Measurements from ENCODE around the gene PHRF1.

DNA sequence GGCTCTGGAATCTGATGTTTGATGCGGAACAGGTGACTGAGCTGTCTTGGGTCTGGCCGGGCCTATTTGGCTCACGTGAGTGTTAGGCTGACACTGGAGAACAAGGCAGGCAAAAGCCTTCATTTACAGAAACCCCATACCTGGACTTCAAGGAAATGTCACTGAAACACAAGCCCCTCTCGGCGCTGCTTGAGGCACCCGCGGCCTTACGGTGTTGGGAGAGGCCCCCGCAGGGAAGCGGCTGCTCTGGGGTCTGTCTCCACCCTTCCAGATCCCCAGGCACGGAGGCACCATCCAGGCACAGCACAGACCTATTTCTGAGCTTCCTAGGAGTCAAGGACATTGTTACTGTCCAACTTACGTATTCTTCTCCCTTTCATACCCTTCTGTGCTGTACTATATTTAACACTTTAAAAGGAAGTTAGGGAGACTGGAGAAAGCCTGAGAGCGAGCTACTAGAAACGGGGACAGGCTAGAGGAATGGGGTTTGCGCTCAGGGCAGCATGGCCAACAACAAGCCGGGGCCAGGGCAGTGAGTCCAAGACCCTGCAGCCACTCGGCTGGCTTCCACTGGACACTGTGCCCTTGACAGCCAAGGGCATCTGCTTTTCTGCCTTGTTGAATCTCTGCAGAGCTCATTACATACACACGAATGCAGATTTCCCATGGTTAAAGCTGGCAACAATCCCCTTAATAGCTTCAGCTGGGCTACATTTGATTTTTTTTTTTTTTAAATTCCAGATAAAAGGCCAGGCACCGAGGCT, 84.6 kb downstream of the PHRF1 start:
- TF ChIP-seq, protein P1, sequence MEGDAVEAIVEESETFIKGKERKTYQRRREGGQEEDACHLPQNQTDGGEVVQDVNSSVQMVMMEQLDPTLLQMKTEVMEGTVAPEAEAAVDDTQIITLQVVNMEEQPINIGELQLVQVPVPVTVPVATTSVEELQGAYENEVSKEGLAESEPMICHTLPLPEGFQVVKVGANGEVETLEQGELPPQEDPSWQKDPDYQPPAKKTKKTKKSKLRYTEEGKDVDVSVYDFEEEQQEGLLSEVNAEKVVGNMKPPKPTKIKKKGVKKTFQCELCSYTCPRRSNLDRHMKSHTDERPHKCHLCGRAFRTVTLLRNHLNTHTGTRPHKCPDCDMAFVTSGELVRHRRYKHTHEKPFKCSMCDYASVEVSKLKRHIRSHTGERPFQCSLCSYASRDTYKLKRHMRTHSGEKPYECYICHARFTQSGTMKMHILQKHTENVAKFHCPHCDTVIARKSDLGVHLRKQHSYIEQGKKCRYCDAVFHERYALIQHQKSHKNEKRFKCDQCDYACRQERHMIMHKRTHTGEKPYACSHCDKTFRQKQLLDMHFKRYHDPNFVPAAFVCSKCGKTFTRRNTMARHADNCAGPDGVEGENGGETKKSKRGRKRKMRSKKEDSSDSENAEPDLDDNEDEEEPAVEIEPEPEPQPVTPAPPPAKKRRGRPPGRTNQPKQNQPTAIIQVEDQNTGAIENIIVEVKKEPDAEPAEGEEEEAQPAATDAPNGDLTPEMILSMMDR (IDR thresholded peaks at IDR 0.05): no peak
- no peak for TF ChIP-seq POLR2A (IDR thresholded peaks at IDR 0.05)

All from prostate gland (tissue), 2 donors.